Measurements from ENCODE around the gene TSGA10IP.

TSGA10IP gene

DNA sequence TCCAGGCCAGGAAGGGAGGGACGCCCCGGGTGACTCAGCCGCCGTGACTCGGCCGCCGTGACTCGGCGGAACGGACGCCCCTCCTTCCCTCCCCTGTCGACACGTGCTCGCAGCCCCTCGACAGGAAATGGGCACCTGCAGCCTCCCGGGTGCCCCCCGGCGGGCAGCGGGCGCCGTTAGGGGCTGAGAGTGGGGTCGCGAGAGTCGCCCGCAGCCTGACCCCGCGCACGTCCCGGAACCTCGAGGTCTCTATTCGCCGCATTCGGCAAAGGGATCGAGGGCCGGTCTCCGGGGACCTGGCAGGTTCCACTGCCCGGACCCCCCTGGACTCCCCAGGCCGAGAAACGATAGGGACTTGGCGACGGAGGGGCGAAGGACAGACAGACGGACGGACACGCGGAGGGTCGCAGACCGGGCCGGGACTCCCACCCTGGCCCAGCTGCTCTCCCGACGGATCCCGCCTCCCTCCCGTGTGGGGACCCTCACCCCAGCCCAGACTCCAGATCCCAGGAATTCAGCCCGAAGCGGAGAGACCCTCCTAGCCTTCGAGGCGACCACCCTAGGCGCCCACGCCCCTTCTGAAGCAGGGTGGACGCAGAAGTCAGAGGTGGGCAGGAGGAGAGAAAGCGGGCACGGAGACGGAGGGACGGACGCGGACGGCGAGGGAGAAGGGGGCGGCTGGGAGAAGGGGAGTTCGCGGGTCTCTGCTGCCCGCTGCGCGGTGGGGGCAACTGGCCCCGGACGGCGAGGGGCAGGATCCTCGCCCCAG lies 45.7 kb upstream of the TSGA10IP start:
- ChIA-PET CTCF (interaction anchor here (1.6 to 14.6 kb wide), 6 partner anchors 8 to 120 kb away, joined by 4 to 199 read pairs (median 20); partner anchors contain the start of genes CCDC85B, CTSW and FIBP), POLR2A (interaction anchor here (2.3 kb wide), 1 partner anchor 9 kb away, joined by 10 read pairs; the partner anchor contains the start of gene CCDC85B)
- peak; percentile 58 for DNase-seq (ENCODE audit: extremely low spot score)
- TF ChIP-seq, protein P1, sequence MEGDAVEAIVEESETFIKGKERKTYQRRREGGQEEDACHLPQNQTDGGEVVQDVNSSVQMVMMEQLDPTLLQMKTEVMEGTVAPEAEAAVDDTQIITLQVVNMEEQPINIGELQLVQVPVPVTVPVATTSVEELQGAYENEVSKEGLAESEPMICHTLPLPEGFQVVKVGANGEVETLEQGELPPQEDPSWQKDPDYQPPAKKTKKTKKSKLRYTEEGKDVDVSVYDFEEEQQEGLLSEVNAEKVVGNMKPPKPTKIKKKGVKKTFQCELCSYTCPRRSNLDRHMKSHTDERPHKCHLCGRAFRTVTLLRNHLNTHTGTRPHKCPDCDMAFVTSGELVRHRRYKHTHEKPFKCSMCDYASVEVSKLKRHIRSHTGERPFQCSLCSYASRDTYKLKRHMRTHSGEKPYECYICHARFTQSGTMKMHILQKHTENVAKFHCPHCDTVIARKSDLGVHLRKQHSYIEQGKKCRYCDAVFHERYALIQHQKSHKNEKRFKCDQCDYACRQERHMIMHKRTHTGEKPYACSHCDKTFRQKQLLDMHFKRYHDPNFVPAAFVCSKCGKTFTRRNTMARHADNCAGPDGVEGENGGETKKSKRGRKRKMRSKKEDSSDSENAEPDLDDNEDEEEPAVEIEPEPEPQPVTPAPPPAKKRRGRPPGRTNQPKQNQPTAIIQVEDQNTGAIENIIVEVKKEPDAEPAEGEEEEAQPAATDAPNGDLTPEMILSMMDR (IDR thresholded peaks at IDR 0.05; ENCODE audit: control extremely low read depth, extremely low read depth, low read depth, missing control alignments): no peak

- CTCF ChIA-PET: interaction anchor here (1.0 to 8.0 kb wide), 7 partner anchors 9 to 88 kb away, joined by 3 to 80 read pairs (median 5); partner anchors contain the start of genes CCDC85B, FIBP and MUS81
- TF ChIP-seq, protein P1 (IDR thresholded peaks at IDR 0.05; ENCODE audit: control extremely low read depth, extremely low read depth, low read depth, missing control alignments): no peak
- POLR2A ChIA-PET: interaction anchor here (1.0 to 2.3 kb wide), 2 partner anchors 9 to 79 kb away, joined by 3 to 10 read pairs; partner anchors contain the start of gene CCDC85B
- DNase-seq (ENCODE audit: extremely low spot score): peak; percentile 93
Observed at GRCh38 chr11:65900125-65900898, 45.0 kb upstream of the TSGA10IP start, which contains the start of gene FOSL1. FOSL1 (minus strand) TSS chr11:65900388; CDS start chr11:65900339, 49 bp downstream.

DNA sequence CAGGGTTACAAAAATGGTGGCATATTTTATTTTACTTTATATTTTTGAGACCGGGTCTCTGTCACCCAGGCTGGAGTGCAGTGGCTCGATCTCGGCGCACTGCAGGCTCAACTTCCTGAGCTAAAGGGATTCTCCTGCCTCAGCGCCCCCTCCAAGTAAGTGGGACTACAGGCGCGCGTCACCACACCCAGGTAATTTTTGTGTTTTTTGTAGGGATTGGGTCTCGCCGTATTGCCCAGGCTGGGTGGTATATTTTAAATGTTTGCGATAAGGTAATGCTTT lies 44.4 kb upstream of the TSGA10IP start:
- TF ChIP-seq, protein P1 (IDR thresholded peaks at IDR 0.05; ENCODE audit: control extremely low read depth, extremely low read depth, low read depth, missing control alignments): no peak
- CTCF ChIA-PET: interaction anchor here (1.0 to 8.0 kb wide), 8 partner anchors 8 to 88 kb away, joined by 3 to 80 read pairs (median 5); partner anchors contain the start of genes CCDC85B, FIBP and MUS81
- POLR2A ChIA-PET: interaction anchor here (1.0 to 2.3 kb wide), 2 partner anchors 10 to 78 kb away, joined by 3 to 10 read pairs; partner anchors contain the start of gene CCDC85B
- no peak for DNase-seq (ENCODE audit: extremely low spot score)

- TF ChIP-seq, protein P1 (IDR thresholded peaks at IDR 0.05; ENCODE audit: control extremely low read depth, extremely low read depth, low read depth, missing control alignments): no peak
- ChIA-PET CTCF (interaction anchor here (0.9 to 8.0 kb wide), 3 partner anchors 10 to 18 kb away, joined by 3 to 80 read pairs (median 29); partner anchors contain the start of genes CCDC85B and FIBP), POLR2A (no interaction called here)
- DNase-seq (ENCODE audit: extremely low spot score): no peak
Observed at GRCh38 chr11:65903068-65903481, 42.2 kb upstream of the TSGA10IP start.

- DNase-seq (ENCODE audit: extremely low spot score): no peak
- ChIA-PET POLR2A (no interaction called here), CTCF (interaction anchor here (4.8 to 8.0 kb wide), 2 partner anchors 12 to 18 kb away, joined by 29 to 80 read pairs; partner anchors contain the start of genes CCDC85B and FIBP)
- TF ChIP-seq, protein P1 (IDR thresholded peaks at IDR 0.05; ENCODE audit: control extremely low read depth, extremely low read depth, low read depth, missing control alignments): no peak
Observed at GRCh38 chr11:65903715-65904114, 41.6 kb upstream of the TSGA10IP start.

DNA sequence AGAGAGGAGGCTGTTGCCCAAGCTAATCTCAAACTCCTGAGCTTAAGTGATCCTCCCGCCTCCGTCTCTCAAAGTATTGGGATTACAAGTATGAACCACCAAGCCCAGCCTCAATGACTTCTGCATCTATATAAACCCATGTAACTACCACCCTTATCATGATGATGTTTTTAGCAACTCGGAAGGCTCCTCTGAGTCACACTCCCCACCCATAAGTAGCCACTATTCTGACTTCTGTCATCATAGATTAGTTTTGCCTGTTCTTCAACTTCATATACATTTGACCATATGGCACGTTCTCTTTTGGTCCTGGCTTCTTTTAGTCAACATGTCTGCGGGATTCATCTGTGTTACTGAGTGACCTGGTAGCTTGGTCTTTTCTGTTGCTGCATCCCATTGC lies 38.7 kb upstream of the TSGA10IP start:
- ChIA-PET CTCF (interaction anchor here (1.2 to 8.0 kb wide), 5 partner anchors 11 to 47 kb away, joined by 3 to 80 read pairs (median 5); partner anchors contain the start of genes CCDC85B and FIBP), POLR2A (no interaction called here)
- no peak for DNase-seq (ENCODE audit: extremely low spot score)
- TF ChIP-seq, protein P1 (IDR thresholded peaks at IDR 0.05; ENCODE audit: control extremely low read depth, extremely low read depth, low read depth, missing control alignments): no peak

All from GM10248 (cell line).